K562 (cell line): ENCODE data around the gene HMCN1. TPM values are rescaled to one million over a fixed set of nuclear protein-coding genes. Genes with fewer than 3 reads are reported as not detected.

Source experiments
- CHD7 ChIP-seq: fragments of 200-600 bp; sonication (generic); IDR thresholded peaks from one replicate; pipeline ENCODE4 v1.6.1; 2012; ENCODE audit warnings: mild to moderate bottlenecking, low read depth, low read length, inconsistent platforms
- CTCF ChIP-seq, 3 experiments: IDR thresholded peaks in 2 of 3; conservative IDR thresholded peaks in 1 of 3; 2 replicates each; pipeline ENCODE4 v1.5.1; 2011 to 2012; ENCODE audit warnings: low read length in 3 of 3, mild to moderate bottlenecking in 3 of 3, control low read depth in 2 of 3, improper control_type of control experiment in 1 of 3, inconsistent platforms in 1 of 3, low read depth in 1 of 3, mixed read lengths in 1 of 3, moderate library complexity in 1 of 3; ENCODE audit not compliant: insufficient read depth in 2 of 3
- ELK3 ChIP-seq: fragments of 450-650 bp; formaldehyde crosslinking; IDR thresholded peaks from 2 replicates; pipeline ENCODE4 v1.4.0; 2020; ENCODE audit warnings: mild to moderate bottlenecking
- FOSL1 ChIP-seq: fragments of 200-800 bp; sonication (Bioruptor generic); conservative IDR thresholded peaks from 2 replicates; pipeline ENCODE4 v1.6.1; 2016; ENCODE audit warnings: missing genetic modification characterization, missing compliant biosample characterization
- HNRNPK ChIP-seq: fragments of 200-400 bp; formaldehyde crosslinking; IDR thresholded peaks from one replicate; pipeline ENCODE4 v1.6.1; 2018; ENCODE audit warnings: mild to moderate bottlenecking, low read depth, low read length; ENCODE audit not compliant: poor library complexity, severe bottlenecking
- NFIX ChIP-seq: fragments of 250-450 bp; sonication (Bioruptor Pico); IDR thresholded peaks from 2 replicates; pipeline ENCODE4 v1.4.0; 2020; ENCODE audit warnings: low read depth, mild to moderate bottlenecking, moderate library complexity
- NR2C2 ChIP-seq, 2 experiments: fragments of 200-800 bp in 1 of 2; sonication (Bioruptor generic) in 1 of 2; sonication (generic) in 1 of 2; formaldehyde crosslinking in 1 of 2; IDR thresholded peaks; 2 replicates each; pipeline versions ENCODE4 v1.6.1 to v1.8.0; 2016 to 2022; ENCODE audit warnings: mild to moderate bottlenecking in 1 of 2, missing compliant biosample characterization in 1 of 2, missing genetic modification characterization in 1 of 2, missing genetic modification reagents in 1 of 2
- PHF20 ChIP-seq: fragments of 450-650 bp; IDR thresholded peaks from 2 replicates; pipeline ENCODE4 v1.6.1; 2018; ENCODE audit not compliant: partially characterized antibody
- RBM15 ChIP-seq: fragments of 200-400 bp; formaldehyde crosslinking; IDR thresholded peaks from 2 replicates; pipeline ENCODE4 v1.6.1; 2018; ENCODE audit warnings: mild to moderate bottlenecking, low read length, moderate library complexity; ENCODE audit not compliant: insufficient read depth
- TCF3 ChIP-seq: sonication (generic); formaldehyde crosslinking; IDR thresholded peaks from 2 replicates; pipeline ENCODE4 v1.4.0; 2020; ENCODE audit warnings: mild to moderate bottlenecking, missing genetic modification reagents
- ZBTB8A ChIP-seq: fragments of 450-650 bp; IDR thresholded peaks from 2 replicates; pipeline ENCODE4 v1.6.1; 2018; ENCODE audit warnings: mild to moderate bottlenecking, moderate library complexity; ENCODE audit not compliant: partially characterized antibody
- ZEB2 ChIP-seq: fragments of 450-650 bp; IDR thresholded peaks from 2 replicates; pipeline ENCODE4 v1.6.1; 2016
- ZKSCAN8 ChIP-seq: fragments of 200-800 bp; sonication (Bioruptor generic); IDR thresholded peaks from 2 replicates; pipeline ENCODE4 v1.6.1; 2016; ENCODE audit warnings: missing genetic modification characterization, missing compliant biosample characterization
- ZNF239 ChIP-seq: fragments of 250-450 bp; sonication (Bioruptor Pico); IDR thresholded peaks from 2 replicates; pipeline ENCODE4 v1.4.0; 2020; ENCODE audit warnings: mild to moderate bottlenecking
- polyA plus RNA-seq, 8 experiments: library from polyadenylated mRNA; depleted of rRNA in 4 of 8; stranded (reverse) in 5 of 8; unstranded in 3 of 8; fragments of >200 nt; fragmentation: Nextera tagmentation in 2 of 8; fragmentation: Illumina TruSeq in 1 of 8; extraction: Ambion mirVana in 2 of 8; extraction: Trizol in 1 of 8; gene quantifications; 2 replicates each; pipeline versions ENCODE4 v1.2.1 to v1.2.3, GENCODE V29; 2011 to 2014; ENCODE audit warnings: inconsistent platforms in 1 of 8, missing spikeins in 1 of 8
- total RNA-seq, 7 experiments: library from RNA; depleted of rRNA in 6 of 7; stranded (reverse); fragments of >200 nt in 6 of 7; fragmentation: Illumina TruSeq in 2 of 7; extraction: Trizol in 2 of 7; gene quantifications; 2 replicates each; pipeline versions ENCODE4 v1.2.1 to v1.2.3, GENCODE V29; 2011 to 2021; ENCODE audit warnings: low replicate concordance in 1 of 7

Gene HMCN1
- total and polyA plus RNA-seq, 9 of the 15 experiments (the other 6 are each of a cell fraction or from before 2014, with no cell fraction given): 0.07 to 0.36 (median 0.21) TPM

GRCh38 chr1:185850366-185850765, 116.2 kb downstream of the HMCN1 start (continued):
- TF ChIP-seq CHD7 (no peak), ELK3 (CRISPR knock-in tag) (no peak), NR2C2 (CRISPR knock-in tag; IDR thresholded peaks at IDR 0.05) (no peak), NR2C2 (tag; IDR thresholded peaks at IDR 0.05) (no peak), CTCF (IDR thresholded peaks at IDR 0.05 in 2 of 3, conservative IDR thresholded peaks at IDR 0.05 in 1 of 3; ENCODE audit: insufficient read depth in 2 of 3, low read depth in 1 of 3, low read length in 3 of 3) (no peak), PHF20 (no peak), FOSL1 (tag) (no peak), TCF3 (CRISPR knock-in tag) (no peak), ZKSCAN8 (no peak), ZNF239 (CRISPR knock-in tag) (no peak), RBM15 (no peak), HNRNPK (no peak), ZEB2 (no peak), NFIX (no peak), ZBTB8A (no peak)
